Islet of Langerhans (tissue), 1 donor: ENCODE data around the gene SEMA4B.

ENCODE experiments used
- FAIRE-seq: peaks from one replicate; lab custom pipeline; 2011; peaks lifted over from hg19 to GRCh38; lab: Jason Lieb, UNC

Gene SEMA4B

DNA sequence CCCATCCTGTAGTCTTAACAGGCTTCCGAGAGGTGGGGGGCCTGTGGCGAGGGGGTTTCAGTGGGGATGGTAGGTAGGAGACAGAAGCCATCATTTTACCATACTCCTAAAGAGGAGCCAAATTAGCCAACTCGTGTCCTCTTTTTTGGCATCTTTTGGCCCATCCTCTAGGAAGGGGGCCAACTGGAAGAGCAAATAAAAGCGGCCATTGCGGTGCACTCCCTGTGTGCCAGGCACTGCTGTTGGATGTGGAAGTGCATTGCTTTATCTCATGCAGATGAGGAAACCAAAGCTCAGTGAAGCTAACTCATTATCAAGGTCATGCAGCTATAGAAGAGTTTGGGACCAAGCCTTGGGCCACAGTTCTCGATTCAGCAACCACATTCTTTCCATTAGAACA is 6.1 kb downstream of the SEMA4B start:
- FAIRE-seq, result no peak

DNA sequence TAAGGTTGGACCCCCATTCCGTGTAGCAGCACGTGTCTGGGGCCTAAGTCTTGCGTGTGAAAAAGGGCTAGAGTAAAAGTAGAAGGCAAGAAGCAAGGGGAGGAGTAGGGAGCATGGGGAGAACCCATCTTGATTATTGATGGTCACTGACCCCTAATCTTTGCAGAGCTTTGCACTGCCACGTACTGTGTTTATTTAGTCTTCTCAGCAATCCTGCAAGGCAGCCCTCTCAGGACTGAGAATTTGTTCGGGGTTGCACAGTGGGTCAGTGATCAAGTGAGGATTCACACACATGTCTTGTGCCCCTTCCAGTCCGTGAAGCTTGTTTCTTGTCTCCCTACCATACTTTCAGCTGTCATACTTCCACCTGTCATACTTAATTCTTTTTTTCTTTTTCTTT is 7.2 kb downstream of the SEMA4B start:
- FAIRE-seq, result no peak

- FAIRE-seq, result no peak
Measured at GRCh38 chr15:90209591-90209990, 8.5 kb downstream of the SEMA4B start.

DNA sequence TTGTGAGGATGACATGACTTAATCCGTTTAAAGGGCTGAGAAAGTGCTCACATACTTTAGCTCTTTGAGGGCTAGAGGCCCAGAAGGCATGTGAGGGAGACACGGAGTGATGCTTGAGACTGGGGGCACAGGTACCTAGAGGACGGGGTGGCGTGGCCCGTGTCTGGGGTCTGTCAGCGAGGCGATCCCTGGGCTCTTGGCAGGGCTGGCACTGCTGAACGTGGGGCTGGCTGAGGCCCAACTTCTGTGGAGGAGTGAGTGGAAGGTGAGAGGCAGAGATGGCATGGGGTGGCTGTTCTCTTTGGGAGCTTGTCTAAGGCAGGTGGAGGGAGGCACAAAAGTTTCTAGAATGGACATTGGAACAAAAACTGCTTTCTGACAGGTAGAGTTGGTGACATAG is 9.5 kb downstream of the SEMA4B start:
- no peak for FAIRE-seq

GRCh38 chr15:90211009-90211408 is 9.9 kb downstream of the SEMA4B start:
- FAIRE-seq, result no peak

DNA sequence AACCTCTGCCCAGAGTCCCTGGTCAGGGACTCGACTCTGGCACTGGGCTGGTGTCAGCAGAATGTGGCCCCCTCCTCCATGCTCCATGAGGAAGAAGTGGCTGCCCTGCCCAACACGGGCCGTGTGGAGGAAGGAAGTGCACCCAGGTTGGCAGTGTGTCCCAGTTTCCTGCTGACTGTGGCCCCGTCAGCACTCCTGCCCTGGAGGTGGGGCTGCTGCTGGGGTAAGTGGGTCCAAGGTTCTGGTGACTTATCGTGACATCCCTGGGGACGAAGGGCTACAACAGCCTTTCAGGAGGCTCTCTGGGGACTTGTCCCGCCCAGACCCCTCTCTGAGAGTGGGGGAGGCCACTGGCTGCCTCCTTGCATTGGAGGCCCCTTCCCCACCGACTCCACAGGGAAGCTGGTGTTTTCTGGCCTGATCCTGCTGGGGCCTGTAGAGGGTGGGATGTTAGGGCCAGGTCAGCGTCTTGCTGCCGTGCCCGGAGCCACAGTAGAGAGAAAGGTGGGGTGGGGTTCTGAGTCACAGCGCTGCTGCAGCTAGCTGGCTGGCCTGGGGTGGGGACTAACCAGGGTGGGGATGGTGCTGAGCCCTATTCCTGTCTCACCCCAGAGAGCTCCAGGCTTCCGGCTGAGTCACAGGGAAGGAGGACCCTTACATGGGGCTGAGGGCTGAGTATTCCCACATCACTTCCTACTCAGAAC is 10.5 kb downstream of the SEMA4B start:
- no peak for FAIRE-seq

DNA sequence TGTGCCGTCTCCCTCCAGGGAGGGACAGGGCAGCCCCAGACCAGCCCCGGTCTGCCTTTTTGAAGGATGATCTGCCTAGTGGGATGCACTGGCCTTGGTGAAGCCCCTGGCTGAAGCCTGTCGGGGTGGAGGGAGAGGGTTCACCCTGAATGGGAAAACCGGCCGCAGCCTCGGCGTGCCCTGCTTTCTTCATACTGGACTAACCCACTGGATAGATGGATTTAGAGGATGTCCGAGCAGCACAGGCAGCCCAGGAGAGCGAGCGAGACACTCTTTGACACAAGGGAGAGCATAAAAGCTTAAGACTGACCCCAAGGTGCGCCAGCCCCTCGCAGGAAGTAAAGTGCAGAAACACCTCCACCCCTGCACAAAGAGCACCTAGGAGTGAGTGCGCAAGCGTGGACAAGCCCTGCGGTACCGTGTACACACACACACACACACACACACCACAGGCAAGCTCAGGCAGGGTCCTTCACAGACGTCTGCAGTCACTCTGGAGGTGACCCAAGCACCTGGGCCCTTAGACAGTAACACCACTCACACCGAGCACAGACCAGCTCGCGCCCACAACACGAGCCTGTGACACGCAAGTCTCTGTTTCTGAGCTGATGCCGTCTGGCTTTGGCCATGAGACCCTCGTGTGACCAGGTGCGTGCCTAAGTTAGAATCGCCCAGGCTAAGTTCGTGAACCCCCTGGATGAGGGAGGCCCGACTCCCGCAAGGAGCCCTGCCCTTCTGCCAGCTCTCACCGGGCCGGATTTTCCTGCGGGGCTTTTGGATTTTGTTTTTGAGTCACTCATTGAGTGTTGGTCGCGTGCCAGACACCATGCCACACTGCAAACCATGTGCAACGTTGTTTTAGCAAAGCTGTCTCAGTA is 11.3 kb downstream of the SEMA4B start:
- FAIRE-seq, result no peak

DNA sequence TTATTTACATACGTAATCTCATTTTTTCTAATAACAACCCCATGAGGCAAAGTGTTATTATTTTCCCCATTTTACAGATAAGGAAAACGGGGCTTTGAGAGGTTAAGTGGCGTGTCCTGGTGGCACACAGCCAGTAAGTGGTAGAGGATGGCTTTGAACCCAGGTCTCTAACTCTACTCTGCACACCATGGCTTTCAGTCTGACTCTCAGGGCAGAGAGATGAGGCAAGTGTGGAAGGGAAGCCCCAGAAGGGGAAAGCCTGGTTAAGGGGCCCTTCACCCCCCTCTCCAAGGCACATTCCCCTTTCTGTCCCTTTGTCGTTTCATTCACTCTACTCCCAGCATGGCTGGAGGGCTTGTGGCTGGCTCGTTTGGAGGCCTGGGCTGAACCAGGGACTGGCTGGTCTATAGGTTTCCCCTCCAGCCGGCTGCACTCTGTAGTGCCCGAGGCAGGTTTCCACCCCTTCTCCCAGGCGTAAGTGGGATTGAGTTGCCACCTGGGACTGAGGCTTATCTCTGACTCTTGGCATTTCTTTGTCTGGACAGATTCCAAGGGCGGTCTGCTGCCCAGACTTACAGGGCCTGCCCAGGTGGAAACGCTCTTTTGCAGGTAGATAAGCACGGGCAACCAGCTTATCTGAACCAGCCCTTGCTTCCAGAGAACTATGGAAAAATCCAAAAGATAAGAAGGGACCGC is 12.1 kb downstream of the SEMA4B start:
- no peak for FAIRE-seq

DNA sequence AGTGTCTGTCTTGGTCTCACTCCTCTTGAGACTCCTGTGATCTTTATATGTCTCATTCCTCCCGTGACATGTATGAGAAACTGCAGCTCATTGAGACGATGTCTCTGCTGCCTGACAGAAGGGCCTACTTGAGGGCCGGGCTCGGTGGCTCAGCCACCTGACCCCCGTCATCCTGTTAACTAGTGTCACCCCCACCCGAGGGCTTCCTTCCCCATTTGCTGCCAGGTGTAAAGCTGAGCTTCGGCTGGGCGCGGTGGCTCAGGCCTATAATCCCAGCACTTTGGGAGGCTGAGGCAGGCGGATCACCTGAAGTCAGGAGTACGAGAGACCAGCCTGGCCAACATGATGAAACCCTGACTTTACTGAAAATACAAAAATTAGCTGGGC is 12.7 kb downstream of the SEMA4B start:
- FAIRE-seq, result no peak

- no peak for FAIRE-seq
Measured at GRCh38 chr15:90214553-90215196, 13.5 kb downstream of the SEMA4B start.

DNA sequence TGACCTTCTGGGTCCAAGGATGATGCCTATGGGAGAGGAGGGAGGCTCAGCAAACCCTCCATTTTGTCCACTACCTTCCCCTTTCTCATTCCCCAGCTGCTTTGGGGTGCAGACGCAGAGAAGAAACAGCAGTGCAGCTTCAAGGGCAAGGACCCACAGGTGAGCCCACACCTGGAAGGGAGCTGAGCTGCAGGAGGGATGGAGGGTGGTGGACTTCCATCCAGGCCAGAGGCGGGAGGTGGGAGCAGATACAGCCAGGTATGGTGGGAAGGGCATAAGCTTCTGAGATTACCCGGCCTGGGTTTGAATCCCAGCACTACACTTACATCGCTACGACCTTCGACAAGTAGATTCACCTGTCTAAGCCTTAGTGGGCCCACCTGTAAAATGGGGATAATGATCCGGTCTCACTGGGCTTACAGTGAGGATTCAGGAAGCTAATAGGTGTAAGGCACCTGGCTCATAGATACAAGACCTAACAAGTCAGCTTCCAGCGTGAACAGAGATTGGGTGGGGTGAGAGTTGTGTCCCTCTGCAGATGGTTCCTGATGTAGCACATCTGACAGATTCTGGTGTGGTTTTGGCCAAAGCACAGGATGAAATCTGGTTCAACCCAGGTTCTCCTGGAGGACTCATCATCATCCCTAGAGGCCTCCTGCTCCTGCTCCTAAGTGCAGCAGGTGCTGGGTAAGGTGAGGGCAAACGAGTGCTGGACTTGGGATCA is 16.7 kb downstream of the SEMA4B start:
- FAIRE-seq, result no peak

DNA sequence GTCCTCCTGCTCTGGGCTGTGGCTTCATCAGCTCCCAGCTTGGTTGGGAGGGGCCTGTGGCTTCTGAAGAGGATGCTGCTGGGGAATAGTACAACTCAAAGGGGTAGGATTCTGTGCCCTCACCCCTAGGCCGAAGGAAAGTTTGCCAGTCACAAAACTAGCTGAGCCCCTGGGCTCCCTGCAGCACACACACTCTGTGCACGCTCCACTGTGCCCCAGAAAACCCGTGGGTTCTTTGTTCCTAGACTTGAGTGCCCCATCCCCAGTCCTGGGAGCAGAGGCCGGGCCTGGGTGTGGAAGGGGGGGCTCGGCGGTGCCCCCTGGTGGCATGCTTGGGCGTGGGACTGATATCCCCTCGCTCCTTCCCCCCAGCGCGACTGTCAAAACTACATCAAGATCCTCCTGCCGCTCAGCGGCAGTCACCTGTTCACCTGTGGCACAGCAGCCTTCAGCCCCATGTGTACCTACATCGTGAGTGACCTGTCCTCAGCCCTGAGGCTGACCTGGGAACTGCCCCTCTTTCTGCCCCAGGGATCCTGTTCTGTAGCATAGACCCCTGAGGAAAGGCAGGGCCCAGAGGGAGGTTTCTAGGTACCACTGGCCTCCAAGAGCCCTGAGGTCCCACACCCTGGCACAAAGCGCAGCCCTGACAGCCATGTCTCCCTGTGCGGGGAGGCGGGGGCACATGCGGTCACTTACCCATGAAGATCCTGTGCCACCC is 18.5 kb downstream of the SEMA4B start:
- no peak for FAIRE-seq

DNA sequence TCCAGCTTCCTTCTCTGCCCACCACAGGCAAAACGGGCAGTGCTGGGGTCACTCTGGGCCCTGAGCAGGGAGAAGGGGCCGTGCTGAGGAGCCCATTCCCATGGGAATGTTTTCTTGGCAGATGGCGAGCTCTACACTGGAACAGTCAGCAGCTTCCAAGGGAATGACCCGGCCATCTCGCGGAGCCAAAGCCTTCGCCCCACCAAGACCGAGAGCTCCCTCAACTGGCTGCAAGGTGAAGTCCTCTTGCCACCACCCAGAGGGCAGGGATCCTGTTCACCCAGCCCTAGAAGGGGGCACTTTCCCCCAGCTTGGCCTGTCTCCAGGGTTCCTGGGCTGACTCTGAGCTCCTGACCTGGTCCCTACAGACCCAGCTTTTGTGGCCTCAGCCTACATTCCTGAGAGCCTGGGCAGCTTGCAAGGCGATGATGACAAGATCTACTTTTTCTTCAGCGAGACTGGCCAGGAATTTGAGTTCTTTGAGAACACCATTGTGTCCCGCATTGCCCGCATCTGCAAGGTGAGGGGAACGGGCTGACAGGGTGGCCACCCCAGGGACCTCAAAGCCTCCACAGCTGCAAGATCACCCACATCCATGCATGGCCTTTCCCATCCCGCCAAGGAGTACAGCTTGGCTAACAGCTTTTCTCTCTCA is 20.2 kb downstream of the SEMA4B start:
- FAIRE-seq, result no peak

DNA sequence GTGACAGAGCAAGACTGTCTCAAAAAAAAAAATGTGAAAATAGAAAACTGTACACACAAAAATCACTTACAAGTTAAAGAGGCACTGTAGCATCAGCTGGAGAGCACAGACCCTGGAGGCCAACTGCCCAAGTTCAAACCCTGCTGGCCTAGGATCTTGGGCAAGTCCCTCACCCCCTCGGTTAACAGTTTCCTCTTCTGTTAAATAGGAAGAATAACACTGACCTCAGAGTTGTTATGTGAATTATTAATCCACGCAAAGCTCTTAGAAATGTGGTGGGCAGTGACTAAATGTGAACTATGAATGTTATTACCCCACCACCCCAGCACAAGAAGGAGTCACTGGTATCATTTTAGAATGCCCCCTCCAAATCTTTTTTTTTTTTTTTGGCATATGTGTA is 21.4 kb downstream of the SEMA4B start:
- no peak for FAIRE-seq

DNA sequence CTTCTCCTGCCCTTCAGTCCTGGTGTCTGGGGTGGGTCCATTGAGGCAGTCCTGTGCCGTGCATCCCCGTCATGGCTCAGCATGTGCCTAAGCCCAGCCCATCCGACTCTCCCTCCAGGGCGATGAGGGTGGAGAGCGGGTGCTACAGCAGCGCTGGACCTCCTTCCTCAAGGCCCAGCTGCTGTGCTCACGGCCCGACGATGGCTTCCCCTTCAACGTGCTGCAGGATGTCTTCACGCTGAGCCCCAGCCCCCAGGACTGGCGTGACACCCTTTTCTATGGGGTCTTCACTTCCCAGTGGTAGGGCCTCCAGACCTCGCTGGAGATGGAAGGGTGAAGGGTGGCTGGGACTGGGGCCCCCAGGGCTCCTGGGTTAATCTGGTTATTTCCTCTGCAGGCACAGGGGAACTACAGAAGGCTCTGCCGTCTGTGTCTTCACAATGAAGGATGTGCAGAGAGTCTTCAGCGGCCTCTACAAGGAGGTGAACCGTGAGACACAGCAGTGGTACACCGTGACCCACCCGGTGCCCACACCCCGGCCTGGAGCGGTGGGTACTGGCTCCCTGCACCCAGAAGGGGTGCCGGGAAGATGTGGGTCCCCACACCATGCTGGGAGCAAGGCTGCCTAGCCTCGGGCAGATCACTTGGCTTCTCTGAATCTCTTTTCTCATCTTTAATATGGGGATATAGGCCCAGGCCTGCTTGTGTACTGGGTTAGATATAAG is 22.5 kb downstream of the SEMA4B start:
- FAIRE-seq, result no peak

DNA sequence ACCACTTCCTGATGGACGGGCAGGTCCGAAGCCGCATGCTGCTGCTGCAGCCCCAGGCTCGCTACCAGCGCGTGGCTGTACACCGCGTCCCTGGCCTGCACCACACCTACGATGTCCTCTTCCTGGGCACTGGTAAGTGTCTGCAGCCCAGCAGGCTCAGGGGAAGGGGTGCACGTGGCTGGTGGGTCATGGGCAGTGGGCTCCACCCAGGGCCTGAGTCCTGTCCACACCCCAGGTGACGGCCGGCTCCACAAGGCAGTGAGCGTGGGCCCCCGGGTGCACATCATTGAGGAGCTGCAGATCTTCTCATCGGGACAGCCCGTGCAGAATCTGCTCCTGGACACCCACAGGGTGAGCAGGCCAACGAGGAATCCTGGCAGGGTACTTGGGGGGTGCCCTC is 23.9 kb downstream of the SEMA4B start:
- FAIRE-seq, result no peak

DNA sequence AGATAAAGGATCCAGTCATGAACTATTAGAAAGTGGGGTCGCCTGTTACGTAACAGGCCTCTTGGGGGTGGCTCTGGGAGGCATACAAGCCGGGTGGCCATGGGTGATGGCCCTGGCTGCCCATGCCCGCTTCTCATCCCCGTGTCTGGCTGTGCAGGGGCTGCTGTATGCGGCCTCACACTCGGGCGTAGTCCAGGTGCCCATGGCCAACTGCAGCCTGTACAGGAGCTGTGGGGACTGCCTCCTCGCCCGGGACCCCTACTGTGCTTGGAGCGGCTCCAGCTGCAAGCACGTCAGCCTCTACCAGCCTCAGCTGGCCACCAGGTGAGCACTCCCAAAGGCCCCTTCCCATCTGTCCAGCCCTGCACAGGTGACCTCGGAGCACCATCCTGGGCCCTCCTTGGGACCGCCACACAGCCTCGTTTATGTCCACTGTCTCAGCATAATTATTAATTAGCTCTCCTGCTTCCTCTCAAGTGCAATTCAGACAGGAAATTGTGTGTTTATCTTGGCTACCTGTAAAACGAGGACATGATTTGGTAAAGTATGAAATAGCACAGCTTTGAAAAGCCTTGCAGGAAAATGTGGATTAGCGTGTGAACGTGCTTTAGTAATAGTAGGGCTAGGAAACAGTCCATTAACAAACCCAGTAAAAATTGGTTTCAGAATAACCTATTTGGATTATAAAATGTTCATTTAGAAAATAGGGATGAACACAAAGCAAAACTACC is 24.5 kb downstream of the SEMA4B start:
- FAIRE-seq, result no peak

DNA sequence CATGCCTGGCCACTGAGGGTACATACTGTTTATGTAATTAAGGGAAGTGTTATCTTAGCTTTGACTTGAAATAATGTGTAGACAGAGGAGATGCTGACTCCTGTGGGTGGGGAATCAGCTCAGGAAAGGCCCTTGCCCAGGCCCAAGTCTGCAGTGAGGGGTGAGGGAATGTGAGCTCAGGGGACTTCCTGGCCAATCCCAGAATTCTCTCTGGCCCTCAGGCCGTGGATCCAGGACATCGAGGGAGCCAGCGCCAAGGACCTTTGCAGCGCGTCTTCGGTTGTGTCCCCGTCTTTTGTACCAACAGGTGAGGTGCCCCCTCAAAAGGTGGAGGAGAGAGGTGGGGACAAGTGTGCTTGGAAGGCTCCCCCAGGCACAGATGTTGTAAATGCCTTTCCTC is 26.2 kb downstream of the SEMA4B start:
- FAIRE-seq, result no peak
